GOT3 (cell line): ENCODE measurements around the gene AMMECR1.
"Not testable (repeated sequence)": the region's sequence is repeated elsewhere in the genome, so short reads cannot be mapped to it uniquely, and the experiment has no call there.

Source experiments
- DNase-seq: peaks from one replicate; lab custom pipeline; 2025; ENCODE audit warnings: mixed read lengths; lab: John Stamatoyannopoulos, UW

Gene AMMECR1

DNA sequence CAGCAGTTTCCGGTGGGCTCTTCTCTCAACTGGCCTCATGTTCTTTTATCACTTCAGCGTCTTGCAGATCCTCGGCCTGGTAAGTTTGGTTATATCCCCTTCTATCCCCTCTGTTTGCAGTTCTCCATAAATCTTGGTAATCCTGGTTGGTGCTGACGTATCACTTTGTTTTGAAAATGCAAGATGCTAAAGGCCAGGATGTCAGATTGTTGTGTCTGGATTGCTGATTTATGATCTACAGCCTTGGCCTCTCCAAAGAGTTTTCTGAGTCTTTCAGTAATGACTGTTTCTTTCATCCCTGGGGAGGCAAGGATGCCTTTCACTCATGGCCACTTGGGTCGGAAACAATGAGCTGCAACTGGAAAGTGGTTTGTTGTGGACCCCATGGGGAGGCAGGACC lies 146.4 kb downstream of the AMMECR1 start:
- DNase-seq = no peak

DNA sequence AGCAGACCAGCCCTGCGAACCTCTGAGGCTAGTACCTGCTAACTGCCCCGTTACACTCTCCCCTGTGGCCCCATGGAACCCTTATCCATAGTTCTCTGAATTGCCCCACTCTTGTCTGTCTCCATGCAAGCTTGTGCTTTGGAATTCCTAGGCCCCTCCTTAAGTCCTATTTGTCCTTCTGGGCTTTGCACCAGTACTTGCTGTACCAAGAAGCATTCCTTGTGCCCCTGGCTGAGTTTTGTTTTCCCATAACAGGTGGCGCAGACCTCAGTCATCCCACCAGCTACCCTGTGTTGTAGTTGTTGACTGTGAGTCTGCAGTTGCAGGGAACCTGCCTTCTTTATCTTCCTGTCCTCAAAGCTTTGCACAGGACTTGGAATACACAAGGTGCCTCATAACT lies 147.9 kb downstream of the AMMECR1 start:
- no peak for DNase-seq

DNA sequence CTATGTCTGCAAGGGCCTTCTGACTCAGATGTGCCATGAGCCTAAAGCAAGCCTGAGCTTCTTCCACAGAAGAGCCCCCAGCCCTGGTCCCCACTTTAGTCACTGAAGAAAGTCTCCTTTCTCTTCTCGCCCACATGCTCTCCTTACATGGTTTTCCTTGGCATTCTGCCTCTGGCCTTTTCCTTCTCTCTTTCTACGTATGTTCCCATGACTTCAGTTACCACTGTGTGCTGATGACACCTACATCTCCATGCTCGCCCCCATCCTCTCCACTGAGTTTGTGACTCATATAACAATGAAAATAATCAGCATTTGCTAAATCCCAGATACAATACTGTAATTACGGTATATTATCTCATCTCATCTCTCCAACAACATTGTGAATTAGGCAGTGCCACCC lies 149.3 kb downstream of the AMMECR1 start:
- no peak for DNase-seq

DNA sequence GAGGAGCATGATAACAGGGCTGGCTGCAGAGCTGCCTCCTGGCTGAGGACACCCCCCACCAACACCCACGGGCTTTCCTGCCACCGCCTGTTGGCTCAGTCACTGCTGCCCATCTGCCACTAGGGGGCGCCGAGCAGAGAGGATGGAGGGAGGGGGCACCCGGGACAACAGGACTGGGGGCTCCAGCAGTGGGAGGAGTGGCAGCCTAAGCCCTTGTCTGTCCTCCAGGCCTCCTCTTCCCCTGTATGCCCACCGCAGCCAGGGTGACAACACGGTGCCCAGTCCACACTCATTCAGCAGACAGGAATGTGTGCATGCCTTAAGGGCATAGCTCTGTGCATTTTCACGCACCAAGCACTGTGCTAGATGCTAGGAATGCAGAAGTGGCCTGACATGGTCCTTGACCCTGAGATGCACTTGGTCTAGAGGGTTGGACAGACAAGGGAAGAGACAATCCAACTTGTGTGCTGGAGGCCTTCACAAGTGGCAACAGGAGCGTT lies 149.9 kb downstream of the AMMECR1 start:
- no peak for DNase-seq

DNA sequence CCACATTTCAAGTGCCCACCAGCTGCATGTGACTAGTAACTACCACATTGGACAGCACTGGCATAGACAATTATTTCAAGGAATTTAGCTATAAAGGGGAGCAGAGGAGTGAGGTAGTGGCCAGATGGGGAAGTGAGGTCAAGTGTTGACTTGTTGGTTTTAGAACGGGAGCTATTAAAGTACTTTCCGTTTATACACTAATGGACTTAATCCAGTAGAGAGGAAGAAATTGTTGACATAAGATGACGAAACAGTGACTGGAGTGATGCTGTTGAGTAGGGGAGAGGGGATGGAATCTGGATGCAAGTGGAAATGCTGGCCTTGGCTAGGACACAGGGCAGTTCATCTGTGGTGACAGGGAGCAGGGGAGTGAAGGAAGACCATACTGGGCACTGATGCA lies 154.4 kb downstream of the AMMECR1 start:
- DNase-seq = no peak

DNA sequence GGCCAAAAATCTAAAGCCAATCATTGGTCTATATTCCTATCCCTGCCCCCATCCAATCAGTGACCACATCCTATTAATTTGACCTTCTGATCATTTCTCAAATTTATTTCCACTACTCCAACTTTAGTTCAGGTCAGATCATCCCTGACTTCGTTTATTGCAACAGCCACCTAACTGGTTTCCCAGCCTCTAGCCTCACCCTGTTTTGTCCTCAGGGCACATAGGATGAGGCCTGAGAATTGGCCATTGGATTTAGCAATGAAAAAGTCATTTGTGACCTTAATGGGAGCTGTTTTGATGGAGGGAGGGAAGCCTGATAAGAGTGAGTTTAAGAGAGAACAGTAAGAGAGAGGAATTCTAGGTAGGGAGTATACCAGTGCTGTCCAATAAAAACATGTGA lies 155.0 kb downstream of the AMMECR1 start:
- DNase-seq = no peak

DNA sequence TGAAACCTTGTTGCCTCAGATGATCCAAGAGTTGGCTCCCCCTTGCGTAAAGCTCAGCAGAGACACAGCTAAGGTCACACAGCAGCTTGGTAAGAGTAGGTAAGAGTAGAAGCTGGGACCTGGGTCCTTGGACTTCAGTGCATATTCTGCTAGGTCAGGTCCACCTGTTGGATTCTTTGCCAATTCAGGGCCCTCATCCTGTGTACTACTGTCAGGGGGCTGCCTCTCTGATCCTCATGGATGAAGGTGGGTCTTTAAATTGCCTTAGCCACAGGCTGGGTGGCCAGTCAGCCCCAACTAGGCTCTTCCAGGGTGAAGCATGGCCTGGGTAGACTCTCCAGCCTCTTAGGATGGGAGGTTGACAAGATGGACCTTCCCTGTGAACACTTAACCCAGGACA lies 155.8 kb downstream of the AMMECR1 start:
- DNase-seq = no peak

DNA sequence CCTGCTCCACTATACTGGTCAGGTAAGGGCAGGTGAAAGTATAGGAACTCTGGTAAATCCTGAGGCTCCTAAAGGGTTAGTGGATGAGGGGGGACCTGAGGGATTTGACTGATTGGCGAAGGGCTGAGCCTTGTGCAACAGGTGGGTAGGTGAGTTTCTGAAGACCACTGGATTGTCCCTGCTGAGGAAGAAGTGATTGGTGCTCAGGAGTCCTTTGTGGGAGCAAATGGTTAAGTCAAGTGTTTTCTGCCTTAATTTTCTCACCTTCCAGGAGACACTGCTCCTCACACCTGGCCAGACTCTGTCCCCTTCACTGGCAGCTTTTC lies 156.6 kb downstream of the AMMECR1 start:
- no peak for DNase-seq

DNA sequence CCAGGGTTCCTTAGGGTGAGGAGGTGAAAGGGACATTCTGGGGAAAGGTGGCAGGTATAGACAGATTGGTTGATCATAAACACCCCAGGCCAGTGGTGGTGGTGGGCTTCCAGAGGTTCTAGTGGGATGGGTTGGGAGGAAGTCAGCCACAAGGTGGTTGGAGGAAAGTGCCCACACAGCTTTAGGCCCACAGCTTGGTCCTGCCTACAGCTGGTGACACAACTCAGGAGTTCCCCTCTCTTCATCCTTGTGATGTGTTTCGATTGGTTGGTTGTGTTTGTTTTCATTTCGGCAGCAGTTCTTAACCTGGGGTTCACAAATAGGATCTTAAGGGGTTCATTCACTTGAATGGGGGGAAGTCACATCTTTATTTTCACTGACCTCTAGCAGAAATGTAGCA lies 158.0 kb downstream of the AMMECR1 start:
- no peak for DNase-seq

DNA sequence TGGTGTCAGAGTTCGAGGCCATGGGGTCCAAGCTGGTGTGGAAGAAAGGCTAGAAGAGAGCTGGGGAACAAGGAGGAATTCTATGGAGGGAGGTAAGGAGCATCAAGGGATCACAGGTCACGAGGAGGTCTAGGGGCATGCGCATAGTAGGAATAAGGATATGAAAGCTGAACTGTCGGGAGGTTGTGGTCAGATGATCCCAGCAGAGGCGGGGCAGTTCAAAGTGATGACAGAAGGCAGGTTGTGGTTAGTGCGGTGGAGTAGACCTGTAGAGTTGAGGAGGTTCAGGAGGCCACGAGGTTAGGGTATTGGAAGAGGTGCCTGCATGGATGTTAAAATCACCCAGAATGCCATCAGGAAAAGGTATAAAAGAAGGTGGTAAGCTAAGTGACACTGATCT lies 158.7 kb downstream of the AMMECR1 start:
- DNase-seq = no peak

DNA sequence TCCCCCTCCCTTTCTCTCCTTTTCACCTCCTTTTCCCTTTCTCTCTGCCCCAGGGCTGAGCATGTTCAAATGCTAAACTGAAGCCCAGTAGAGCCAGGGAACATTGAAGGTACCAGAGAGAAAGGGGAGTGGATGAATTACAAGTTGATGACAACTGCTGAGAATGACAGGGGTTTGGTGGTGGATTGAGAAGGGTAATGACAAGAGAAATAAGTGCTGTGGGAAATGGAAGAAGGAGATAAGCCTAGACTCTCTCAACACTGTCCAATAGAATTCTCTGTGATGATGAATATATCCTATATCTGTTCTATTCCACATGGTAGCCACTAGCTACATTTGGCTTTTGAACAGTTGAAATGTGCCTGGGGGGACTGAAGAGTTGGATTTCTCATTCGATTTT lies 160.4 kb downstream of the AMMECR1 start:
- DNase-seq = no peak

DNA sequence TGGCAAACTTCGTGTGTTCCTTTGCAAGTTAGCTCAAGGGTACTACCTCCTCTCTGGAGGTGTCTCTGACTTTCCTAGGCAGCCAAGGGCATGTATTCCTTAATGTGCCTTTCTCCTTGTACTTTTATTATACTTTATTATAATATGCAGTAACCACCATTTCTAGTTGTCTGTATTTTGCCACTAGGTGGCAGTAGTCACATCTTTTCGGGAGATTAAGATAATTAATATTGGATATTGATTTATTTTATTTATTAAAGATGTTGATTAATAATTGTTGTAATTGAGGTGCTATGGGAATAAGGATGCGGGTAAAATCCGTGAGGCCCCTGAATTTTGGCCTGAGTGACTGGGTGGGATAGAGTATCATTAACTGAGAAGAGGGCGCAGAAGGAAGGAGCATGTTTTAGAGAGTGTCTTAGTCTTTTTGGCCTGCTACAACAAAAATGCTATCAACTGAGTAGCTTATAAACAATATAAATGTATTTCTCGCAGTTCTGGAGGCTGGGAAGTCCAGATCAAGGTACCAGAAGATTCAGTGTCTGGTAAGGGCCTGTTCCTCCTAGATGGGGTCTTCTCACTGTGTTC lies 161.6 kb downstream of the AMMECR1 start:
- no peak for DNase-seq

DNA sequence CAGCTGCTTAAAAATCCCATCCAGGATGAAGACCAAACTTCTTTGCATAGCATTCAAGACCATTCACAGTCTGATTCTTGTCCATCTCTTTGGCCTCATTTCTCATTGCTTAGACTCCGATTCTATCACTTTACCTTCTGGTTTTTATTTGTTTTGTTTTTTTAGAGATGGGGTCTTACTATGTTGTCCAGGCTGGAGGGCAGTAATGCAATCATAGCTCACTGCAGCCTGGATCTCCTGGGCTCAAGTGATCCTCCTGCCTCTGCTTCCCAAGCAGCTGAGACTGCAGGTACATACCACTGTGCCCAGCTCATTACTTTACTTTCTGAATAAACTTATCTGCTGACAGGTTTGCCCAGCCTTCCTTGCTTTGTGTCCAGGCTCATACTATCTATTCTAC lies 162.1 kb downstream of the AMMECR1 start:
- no peak for DNase-seq

DNA sequence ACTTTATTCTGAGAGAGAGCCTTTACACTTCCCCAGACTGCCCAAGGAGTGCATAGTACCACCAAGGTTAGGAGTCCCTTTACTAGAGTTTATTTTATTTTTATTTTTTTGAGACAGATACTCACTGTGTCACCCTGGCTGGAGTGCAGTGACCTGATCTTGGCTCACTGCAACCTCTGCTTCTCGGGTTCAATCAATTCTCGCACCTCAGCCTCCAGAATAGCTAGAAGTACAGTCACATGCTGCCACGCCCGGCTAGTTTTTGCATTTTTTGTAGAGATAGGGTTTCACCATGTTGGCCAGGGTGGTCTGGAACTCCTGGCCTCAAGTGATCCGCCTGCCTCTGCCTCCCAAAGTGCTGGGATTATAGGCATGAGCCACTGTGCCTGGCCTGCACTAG lies 163.6 kb downstream of the AMMECR1 start:
- not testable (repeated sequence) for DNase-seq

DNA sequence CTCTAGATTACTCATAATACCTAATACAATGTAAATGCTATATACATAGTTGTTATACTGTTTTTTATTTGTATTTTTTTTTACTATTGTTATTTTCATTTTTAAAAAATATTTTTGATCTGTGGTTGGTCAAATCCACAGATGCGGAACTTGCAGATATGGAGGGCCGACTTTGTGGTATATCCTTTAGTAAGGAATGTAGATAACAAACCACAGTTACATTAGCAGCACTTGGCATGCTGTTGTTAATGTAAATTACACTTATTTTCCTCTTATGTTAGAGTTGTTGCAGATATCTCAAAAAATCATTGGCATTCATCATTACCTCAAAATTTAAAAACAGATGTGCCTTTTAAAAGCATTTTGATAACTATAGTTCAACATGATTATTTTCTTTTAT lies 164.0 kb downstream of the AMMECR1 start:
- DNase-seq = no peak

DNA sequence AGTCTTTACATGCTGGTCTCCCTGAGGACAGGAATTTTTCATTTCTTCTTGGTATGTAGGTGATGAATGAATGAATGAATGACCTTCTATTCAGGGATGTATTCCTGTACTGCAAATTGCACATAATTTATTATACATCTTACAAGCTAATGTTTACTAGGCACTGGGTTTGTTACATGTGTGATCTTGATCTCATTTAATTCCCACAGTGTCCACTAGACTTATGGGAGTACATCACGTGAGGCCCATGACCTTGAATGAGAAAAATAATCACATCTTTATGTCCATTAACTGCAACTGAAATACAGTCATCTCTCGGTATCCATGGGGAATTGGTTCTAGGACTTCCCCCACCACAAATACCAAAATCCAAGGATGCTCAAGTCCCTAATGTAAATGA lies 164.6 kb downstream of the AMMECR1 start:
- no peak for DNase-seq

DNA sequence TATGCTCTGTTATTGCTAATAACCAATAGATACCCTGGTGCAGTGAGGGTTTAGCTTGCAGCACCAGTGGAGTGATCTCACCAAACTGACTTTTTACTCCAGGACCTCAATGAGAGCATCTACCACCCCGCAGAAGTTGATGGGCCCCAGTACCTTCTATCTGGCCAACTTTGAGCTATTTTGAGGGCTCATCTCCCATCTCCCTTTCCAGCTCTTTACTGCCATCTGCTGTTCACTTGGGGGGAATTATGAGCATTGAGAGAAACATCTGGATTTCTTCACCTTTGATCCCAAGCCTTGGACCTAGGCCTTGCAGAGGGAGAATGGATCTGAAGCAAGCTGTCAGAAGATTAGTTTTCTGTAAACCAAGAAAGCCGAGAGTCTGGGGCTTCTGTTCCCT lies 171.4 kb downstream of the AMMECR1 start:
- DNase-seq = no peak

DNA sequence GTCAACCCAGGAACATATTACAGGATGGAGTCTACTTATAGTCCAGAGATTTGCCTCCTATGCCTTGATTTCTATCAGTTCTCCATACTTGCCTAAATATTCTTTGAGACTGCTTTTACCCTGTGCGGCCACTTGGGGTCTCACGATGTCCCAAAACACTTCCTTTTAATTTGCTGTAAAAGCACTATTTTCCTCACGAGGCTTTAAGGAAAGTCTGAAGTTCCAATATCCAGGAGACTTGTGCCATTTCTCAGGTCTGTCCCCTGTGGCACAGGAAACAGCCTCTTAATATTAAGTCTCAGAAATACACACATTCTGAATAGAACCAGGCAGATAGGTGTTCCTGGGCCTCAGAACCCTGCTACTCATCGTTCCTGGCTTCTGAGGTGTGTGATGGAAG lies 172.0 kb downstream of the AMMECR1 start:
- no peak for DNase-seq

DNA sequence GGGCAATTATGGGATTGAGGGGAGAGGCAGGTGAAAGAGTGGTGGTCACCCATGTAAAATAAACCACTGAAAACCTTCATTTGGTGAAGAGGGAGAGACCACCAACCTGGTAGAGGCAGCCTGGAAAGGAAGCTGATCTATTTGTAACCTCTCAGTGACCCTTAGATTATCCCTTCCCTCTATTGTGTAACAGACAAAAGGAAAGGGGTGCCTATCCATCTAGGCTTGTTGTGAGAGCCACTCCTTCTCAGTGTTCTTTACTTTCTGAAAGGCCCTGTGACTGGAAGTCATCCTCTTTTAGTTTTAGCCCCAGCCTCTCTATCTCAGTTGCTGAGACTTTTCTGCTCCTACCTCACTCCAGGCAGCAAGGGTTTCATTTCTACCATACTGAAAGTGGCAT lies 172.6 kb downstream of the AMMECR1 start:
- no peak for DNase-seq
